ENCODE results near the gene ZNF446.

ZNF446 gene

GRCh38 chr19:58511353-58512208 is 35.4 kb downstream of the ZNF446 start, which contains the start of gene SLC27A5:
SLC27A5 (minus strand) TSS chr19:58511992; CDS start chr19:58511955, 37 bp downstream.
- H3K27ac ChIP-seq = peak within 1 kb of the TSS; percentile 86; the same call in 1 of the 2 replicates
- no peak for TF ChIP-seq CTCF (IDR thresholded peaks at IDR 0.05)
- no peak for TF ChIP-seq ZFX (IDR thresholded peaks at IDR 0.05; ENCODE audit: borderline replicate concordance)

- peak overlapping the region; percentile 86 for H3K27ac ChIP-seq
- TF ChIP-seq ZFX (IDR thresholded peaks at IDR 0.05; ENCODE audit: borderline replicate concordance) (no peak), CTCF (IDR thresholded peaks at IDR 0.05) (no peak)
Observed at GRCh38 chr19:58513213-58513693, 37.1 kb downstream of the ZNF446 start.

DNA sequence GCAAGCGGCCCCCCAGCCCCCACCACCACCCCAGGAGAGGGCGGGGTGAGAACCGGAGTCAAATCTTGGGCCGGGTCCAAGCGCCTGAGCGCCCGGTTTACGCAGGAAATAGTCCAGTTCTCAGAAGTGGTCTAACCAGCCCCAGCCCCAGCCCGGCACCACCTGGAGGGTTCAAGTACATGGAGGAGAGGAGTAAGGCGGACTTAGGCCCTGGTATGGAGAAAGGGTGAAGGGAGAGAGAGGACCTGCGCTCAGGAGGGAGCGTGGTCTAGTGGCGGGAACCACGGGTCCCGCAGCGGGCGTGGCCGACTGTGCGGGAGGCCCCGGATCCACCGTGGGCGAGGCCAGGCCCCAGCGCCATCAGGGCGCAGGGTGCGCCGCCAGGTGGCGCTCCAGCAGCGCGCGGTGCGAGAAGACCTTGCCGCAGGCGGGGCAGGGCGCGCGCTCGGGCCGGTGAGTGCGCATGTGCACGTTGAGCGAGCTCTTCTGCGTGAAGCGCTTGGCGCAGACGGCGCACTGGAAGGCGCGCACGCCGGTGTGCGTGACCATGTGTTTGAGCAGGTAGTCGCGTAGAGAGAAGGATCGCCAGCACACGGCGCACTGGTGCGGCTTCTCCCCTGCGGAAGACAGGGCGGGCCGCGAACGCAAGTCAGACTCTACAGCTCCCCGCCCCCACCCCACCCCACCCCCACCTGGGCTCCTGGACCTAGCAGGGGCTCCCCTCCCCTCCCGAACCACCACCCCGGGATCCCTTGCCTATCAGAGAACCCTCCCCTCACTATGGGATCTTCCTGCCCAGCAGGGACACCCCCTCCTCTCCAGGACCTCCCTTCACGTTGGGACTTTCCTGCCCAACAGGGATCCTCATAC is 37.8 kb downstream of the ZNF446 start:
- peak overlapping the region; percentile 86 for H3K27ac ChIP-seq
- peak; percentile 98 for TF ChIP-seq CTCF (IDR thresholded peaks at IDR 0.05)
- no peak for TF ChIP-seq ZFX (IDR thresholded peaks at IDR 0.05; ENCODE audit: borderline replicate concordance)

- H3K27ac ChIP-seq = peak overlapping the region; percentile 86
- no peak for TF ChIP-seq CTCF (IDR thresholded peaks at IDR 0.05)
- TF ChIP-seq ZFX (IDR thresholded peaks at IDR 0.05; ENCODE audit: borderline replicate concordance) = no peak
Observed at GRCh38 chr19:58514564-58515022, 38.4 kb downstream of the ZNF446 start.

DNA sequence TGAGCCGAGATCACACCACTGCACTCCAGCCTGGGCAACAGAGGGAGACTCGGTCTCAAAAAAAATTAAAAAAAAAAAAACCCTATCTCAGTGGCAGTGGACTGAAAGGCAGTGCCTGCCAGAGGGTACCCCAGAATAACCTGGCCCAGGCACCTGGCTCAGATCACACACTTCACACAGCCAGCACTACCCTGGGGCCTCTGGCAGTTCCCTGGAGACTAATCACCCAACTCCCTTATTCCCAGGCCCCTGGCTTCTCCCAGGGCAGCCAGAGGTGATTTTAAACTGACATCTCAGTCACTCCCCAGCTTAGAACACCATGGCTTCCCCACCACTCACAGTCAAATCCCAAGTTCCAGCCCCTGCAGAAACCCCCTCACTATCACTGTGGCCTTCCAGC is 39.1 kb downstream of the ZNF446 start:
- peak overlapping the region; percentile 86 for H3K27ac ChIP-seq
- TF ChIP-seq ZFX (IDR thresholded peaks at IDR 0.05; ENCODE audit: borderline replicate concordance) (no peak), CTCF (IDR thresholded peaks at IDR 0.05) (no peak)

DNA sequence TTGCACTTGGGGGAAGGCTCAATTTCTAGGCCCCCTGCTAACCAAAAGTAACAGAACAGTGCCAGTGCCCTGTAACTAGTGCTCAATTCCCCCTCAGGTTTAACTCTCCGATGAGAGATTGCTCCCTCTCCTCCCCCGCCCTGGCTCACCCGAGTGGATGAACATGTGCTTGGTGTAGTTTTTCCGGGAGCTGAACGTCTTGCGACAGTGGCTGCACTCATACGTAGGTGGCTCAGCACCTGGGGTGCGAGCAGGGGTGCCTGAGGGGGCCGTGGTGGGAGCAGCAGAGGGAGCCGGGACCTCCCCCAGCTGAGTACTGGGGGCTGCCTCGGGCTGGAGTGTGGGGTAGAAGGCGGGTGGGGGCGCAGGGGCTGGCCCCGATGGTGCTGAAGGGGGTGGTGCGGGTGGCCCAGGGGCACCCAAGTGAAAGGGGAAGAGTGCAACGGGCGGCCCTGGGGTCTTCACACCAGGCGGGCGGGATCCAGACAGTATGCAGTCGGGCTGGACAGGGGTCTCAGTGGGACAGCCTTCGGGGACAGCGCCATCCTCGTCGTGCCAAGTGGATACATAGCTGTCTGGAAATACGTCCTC is 40.2 kb downstream of the ZNF446 start:
- H3K27ac ChIP-seq = peak overlapping the region; percentile 86
- TF ChIP-seq CTCF (IDR thresholded peaks at IDR 0.05) = no peak
- no peak for TF ChIP-seq ZFX (IDR thresholded peaks at IDR 0.05; ENCODE audit: borderline replicate concordance)

Data from 22Rv1 (cell line).